Glomerular visceral epithelial cell (primary cell): Measurements from ENCODE around the gene CT47C1.

ENCODE experiments used
- DNase-seq: peaks from one replicate; pipeline ENCODE4 v3.0.0-alpha.2; 2016; ENCODE audit errors: extremely low spot score

The CT47C1 gene

DNA sequence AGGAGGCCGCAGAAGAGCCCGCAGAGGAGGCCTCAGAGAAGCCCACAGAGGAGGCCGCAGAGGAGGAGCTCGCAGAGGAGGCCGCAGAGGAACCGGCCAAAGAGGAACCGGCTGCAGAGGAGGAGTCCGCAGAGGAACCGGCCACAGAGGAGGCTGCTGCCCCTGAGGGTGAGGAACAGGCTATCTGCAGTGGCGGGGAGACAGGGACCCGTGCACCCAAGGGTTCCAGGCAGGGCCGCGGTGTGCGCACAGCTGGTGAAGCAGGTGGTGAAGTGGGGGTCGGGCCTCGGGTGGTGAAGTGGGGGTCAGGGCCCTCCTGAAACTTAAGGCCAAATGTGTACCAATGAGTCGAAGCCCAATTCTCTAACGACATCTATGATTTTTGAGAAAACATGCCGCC lies 1.1 kb downstream of the CT47C1 start:
- no peak for DNase-seq

DNA sequence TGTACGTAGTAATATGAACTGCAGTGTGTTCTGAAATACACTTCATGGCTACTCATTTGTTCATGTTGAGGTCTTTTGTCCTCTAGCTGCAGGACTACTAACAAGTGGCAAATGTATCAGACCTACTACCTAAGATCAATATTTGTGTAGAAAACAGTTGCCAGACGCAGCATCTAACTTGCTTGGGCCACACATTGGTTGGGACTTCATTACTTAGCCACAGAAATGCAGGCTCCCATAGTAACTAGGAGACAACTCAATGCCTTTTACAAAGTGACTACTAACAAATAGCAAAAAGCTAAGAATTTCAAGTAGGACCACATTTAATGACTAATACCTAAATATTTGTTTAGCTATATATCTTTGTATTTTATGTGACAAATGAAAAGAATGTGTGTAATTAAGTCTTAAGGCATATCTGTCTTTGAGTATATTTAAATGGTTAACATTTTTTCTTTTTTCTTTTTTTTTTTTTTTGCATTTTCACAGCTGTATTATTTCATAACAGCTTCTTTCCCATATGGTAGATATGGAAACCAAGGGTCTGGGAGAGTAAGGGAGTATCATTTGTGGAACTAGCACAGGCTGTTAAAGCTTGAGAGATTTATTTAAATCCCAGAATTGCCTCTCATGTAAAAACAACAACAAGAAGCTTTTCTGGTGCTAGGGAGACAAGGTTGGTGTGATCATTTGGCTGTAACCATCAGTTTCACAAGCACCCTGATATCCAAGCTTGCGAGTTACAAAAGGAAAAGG lies 2.7 kb downstream of the CT47C1 start:
- no peak for DNase-seq

DNA sequence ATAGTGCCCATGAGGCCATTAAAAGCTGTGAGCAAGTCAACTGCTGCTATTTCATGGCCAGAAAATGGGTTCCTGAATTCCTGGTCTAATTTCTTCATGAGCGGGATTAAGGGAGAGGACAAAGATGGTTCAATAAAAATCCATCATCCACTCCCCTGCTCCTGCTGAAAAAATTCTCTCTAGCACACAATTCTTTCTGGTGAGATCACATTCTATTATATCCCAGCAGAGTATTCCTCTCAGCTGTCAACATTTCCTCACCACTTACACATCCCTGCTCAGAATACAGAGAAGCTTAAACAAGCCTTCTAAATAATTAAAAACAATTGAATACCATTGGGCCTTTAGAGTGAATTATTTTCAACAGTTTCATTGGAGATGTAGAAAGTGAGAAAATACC lies 9.5 kb downstream of the CT47C1 start:
- DNase-seq: no peak

DNA sequence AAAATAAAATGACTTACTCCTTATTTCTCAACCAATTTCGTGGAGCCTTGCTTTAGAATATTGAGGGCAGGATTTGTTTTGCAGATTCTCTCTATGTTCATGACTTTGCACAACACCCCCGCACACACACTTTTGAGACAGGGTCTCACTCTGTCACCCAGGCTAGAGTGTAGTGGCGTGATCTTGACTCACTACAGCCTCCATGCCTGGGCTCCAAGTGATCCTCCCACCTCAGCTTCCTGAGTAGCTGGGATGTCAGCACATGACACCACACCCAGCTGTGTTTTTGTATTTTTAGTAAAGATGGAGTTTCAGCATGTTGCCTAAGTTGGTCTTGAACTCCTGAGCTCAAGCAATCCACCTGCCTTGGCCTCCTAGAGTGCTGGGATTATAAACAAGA lies 12.0 kb downstream of the CT47C1 start:
- no peak for DNase-seq

DNA sequence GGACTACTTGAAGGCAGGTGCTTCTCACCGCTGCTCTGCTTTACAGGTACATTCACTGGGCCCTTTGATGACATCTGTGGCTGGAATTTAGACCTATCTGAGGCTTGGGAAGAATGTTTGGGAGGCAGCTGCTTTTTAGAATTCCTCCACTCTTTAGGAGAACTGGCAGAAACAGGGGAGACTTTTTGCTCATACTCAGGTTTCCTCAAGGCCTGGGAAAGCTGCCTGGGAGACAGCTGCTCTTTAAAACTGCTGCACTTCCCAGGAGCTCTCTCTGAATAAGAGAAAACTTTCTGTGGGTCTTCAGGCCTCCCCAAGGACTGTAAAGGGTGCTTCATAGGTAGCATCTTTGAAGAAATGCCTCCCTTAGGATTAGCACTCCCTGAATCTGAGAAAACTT lies 14.3 kb downstream of the CT47C1 start:
- DNase-seq: no peak

DNA sequence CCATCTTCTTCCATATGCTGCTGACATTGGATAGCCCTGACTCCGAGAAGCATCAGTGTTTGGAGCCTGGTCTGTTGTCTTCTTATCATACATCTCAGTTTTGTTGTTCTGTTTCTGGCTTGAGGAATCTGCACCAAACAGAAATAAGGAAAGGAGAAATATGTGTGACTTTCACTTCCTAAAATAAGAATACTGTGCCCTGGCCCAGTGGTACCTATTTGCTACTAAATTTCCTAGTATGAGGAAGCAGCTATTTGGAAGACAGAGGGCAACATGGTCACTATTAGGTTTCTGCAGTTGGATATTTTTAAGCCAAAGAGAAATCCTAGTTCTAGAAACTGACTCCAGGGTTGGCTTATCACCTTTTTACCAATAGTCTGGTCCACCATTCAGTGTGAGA lies 16.8 kb downstream of the CT47C1 start:
- DNase-seq: no peak

DNA sequence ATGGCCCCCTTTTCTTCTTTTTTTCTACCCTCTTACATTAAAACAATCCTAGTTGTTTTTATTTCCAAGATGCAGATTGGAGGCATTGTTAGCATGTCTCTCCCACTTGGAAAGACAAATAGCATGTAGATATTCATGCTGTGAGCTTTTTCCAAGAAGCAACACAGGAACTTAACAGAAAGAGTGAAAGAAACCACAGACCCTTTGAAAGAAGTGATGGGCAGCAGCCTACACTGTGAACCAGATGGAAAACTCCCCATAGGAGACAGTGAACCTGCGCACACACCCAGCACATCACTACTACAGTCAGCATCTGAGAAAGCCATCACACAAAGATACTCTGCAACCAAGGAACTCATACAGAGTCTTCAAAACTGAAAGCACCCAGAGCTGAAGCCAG lies 17.8 kb downstream of the CT47C1 start:
- no peak for DNase-seq

DNA sequence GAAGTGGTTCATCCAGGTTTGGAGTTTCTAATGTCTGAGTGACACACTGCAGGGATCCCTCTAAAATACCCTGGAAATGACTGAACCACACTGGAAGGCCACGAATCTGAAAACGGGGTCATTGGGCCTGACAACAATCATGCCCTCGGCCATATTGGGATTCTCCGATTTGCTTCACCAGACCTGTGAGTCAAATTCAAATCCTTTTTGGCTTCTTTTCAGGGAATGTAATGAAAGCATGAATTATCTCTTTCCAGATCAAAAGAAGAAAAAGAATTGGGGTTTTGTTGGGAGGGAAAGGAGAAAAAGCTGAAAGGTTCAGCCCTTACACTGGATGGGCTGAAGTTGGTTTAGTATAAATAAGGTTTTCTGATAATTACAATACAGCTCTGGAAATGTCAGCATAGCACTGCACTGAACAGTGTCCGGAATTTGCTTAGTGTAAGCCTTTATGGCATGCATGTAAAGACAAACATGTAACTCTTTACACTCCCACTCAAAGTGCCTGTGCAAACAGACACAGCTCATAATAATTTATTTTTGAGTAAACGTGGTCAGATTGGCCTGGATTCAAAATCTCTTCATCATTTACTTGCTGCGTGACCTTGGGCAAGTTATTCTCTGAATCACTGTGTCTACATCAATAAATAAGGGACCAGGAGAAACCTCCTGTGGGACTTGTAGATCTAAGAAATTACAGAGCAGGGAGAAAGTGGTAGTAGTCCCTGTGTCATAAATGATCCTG lies 21.4 kb downstream of the CT47C1 start:
- no peak for DNase-seq

DNA sequence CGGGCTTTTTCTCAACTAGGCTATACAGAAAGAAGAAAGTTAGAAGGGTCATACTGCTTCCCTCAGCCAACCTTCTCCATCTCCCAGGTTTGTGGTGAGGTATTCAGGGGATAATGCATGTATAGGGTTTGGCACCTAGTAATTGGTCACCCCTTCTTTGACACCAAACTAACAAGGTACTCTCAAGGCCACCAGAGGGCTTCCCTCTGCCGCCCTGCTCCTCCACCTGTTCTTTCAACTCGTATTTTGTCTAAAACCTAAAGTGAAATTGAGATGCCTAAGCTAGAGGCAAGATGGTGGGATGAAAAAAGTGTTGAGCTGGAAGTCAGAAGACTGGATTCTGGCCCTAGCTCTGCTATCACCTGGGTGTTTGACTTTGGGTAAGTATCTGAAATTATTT lies 22.0 kb downstream of the CT47C1 start:
- no peak for DNase-seq

DNA sequence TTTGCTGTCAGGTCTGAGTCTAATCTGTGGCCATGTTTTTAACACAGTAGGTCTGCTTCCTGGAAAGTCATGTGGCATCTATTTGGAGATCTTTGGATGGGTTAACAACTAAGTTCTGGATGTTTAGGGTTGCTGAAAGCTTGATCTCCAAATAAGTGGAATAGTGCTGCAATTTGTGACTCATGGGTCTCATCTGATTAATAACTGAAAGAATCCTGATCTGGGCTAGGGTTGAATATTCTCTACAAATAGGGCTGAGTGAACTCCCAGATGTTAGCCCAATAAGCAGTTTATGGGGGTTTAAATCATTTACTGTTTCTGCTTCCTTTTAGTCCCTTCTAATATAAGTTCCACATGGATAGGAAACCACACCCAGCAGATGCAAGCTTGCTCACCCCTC lies 23.1 kb downstream of the CT47C1 start:
- DNase-seq: no peak

DNA sequence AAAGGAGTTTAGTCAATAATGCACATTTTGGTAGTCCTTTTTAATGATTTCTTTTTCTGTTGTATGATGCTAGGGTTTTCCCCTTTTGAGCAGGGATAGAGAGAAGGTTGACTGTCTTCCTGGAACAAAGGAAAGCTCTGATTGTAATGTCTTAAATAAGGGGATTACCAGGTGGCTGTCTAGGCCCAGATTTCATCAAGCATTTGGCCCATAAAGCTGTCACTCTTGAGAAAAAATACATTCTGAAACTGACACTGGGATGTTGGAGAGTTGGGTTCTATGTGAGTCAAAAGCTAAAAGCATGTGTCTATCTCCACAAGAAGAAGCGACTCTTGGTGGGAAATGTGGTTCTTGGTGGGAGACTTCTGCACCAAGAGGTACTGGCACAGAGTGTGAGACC lies 28.4 kb downstream of the CT47C1 start:
- DNase-seq: no peak

DNA sequence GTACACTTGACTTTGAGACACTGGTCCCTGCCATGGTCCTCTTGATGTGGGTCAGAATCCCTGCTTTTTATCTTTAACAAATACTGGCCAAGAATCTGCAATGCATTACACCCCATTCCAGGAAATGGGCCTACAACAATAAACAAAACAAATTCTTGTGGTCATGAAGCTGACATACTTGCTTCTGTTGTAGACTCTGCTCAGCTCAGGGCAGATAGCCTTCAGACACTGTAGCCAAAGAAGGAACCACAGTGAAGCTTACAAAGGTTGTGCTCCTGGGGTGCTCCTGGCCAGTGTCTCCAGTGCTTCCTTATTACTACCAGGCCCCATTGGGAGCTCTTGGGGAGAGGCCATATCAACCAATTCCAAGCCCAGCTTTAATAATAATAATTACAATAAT lies 33.0 kb downstream of the CT47C1 start:
- DNase-seq: no peak

DNA sequence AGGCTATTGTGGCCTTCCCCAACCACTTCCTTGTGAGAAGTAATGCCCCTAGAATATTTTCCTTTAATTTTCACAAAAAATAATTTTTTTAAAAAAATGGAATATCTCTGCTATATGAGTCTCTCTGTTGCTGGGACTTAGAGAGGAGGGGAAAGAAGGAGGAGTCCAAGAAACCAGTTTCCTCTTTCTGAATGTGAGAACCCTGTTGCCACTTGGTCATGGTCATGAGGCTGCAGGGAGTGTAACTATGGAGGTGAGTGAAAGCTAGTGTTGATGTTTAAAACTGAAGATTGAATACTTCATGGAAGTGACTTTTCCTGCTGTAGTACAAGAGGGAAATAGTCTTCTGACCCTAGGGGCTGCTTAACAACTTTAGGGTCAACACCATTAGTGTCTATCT lies 34.4 kb downstream of the CT47C1 start:
- no peak for DNase-seq

DNA sequence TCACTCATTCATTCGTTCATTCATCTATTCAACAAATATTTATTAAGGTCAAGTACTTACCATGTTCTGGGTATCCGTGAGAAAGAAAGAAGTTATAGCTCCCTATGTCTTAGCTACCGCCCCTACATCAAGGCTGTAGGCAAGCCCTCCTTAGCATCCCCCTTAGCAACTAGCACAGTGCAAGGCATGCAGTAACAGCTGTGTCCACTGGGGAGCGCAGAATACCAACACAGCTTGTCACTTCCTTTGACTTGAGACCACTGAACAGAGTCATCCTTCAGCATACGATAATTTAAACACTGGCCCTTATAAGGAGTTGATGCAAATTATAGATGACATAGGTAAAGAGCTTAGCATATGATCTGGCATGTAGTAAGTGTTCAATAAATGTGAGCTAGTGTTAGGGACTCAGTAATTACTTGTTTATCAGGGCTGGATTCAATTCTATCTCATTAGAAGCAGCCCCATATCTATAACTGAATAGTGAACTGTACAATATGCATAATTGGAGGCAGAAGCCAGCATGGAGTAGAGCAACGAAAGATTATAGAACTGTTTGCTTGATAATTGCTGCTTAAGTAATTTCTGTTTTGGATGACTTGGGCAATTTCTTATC lies 46.1 kb downstream of the CT47C1 start:
- DNase-seq: peak; percentile 30

DNA sequence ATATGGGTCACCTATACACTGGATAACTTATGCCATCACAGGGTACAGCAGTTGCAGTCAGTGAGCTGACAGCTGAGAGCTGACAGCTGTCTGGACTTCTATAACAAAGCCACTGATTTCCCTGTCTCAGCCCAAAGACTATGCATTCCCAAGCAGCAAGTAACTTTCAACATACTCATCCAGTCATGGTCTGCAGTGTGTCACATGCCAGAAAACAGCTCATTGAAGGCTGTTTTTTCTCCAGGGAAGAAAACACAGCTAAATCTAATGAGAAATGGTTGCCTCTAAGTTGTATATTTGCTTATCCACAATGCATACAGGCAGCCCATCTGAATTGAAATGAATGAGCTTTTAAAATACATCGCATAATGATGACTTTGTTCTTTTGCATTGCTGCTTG lies 48.5 kb downstream of the CT47C1 start:
- no peak for DNase-seq
